Smooth muscle cell of trachea (primary cell): ENCODE results near the gene TTK. TPM values are rescaled to one million over a fixed set of nuclear protein-coding genes. Genes with fewer than 3 reads are reported as not detected.

Experiments used
- total RNA-seq: library from RNA; depleted of rRNA; stranded (reverse); fragments of >200 nt; gene quantifications from 2 replicates; pipeline ENCODE4 v1.2.1, GENCODE V29; 2014

The TTK gene
- total RNA-seq, result 2.0 and 38.5 TPM in 2 replicates

DNA sequence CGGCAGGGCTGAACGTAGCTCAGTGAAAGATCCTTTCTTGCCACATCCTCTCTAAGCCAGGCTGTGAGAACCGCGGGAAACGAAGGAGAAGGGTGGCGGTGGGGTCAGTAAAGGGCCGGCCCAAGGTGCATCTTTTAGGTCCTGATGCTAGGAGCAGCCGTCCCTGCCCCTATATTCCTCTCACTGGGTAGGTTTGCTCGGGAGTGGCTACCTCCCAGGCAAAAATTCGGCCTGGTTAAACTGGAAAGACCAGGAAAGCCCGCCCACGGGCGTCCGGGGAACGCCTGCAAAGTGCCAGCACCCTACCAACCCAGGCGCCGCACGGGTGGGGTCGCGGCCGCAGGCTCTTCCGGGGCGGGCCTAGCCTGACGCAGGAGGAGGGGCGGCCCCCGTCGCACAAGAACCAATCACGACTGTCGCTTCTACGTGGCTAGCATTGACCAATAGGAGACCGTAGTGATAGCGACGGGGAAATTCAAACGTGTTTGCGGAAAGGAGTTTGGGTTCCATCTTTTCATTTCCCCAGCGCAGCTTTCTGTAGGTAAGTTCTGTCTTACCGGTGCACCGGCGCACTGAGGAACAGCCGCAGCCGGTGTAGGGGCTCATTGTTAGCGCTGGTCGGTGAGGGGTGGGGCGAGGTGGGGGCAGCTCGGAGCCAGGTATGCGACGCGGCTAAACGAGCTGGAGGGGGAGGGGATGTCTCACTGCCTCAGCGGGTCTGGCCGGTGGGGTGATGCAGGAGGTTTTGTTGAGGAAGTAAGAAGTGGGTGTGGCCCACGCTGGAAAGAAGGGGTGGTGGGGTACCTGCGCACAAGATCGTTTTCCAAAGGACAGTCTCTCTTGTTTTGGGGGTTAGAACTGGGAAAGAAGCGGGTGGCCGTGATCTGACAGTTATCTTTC, at the start of gene TTK:
Gene TTK, plus strand, starts transcription at position 477 of the 900 bp plus-strand sequence. CDS start 1,195 bp downstream, outside the sequence.

Other genes with a start within 250 kb of the TTK start
- 5.6 and 8.7 TPM in 2 replicates for gene ELOVL4, start 57.1 kb upstream of the TTK start, total RNA-seq
- gene BCKDHB, start 102.0 kb downstream of the TTK start, total RNA-seq, result 12.6 and 17.2 TPM in 2 replicates